Measurements from ENCODE around the gene GNAQ.
"Not testable (repeated sequence)": the region's sequence is repeated elsewhere in the genome, so short reads cannot be mapped to it uniquely, and the experiment has no call there.

Gene GNAQ

GRCh38 chr9:77899679-77900354 is 131.8 kb downstream of the GNAQ start:
- DNase-seq, result no peak

GRCh38 chr9:77898864-77899263 is 132.7 kb downstream of the GNAQ start:
- no peak for DNase-seq

- DNase-seq, result peak; percentile 69
These were observed 134.5 kb downstream of the GNAQ start for GRCh38 chr9:77896938-77897667.

GRCh38 chr9:77896269-77896937 is 135.2 kb downstream of the GNAQ start:
- no peak for DNase-seq

GRCh38 chr9:77893706-77894105 is 137.9 kb downstream of the GNAQ start:
- DNase-seq, result no peak

GRCh38 chr9:77892955-77893514 is 138.6 kb downstream of the GNAQ start:
- no peak for DNase-seq

GRCh38 chr9:77892171-77892570 is 139.4 kb downstream of the GNAQ start:
- no peak for DNase-seq

- DNase-seq, result no peak
These were observed 140.3 kb downstream of the GNAQ start for GRCh38 chr9:77891128-77891800.

GRCh38 chr9:77887662-77888061 is 143.9 kb downstream of the GNAQ start:
- DNase-seq, result no peak

GRCh38 chr9:77885104-77885672 is 146.4 kb downstream of the GNAQ start:
- no peak for DNase-seq

- no peak for DNase-seq
These were observed 147.5 kb downstream of the GNAQ start for GRCh38 chr9:77883846-77884771.

GRCh38 chr9:77883133-77883532 is 148.5 kb downstream of the GNAQ start:
- no peak for DNase-seq

GRCh38 chr9:77882294-77882693 is 149.3 kb downstream of the GNAQ start:
- no peak for DNase-seq

- not testable (repeated sequence) for DNase-seq
These were observed 150.0 kb downstream of the GNAQ start for GRCh38 chr9:77881634-77882033.

GRCh38 chr9:77881111-77881510 is 150.5 kb downstream of the GNAQ start:
- no peak for DNase-seq

- no peak for DNase-seq
These were observed 152.1 kb downstream of the GNAQ start for GRCh38 chr9:77879437-77879943.

GRCh38 chr9:77878793-77879192 is 152.8 kb downstream of the GNAQ start:
- not testable (repeated sequence) for DNase-seq

GRCh38 chr9:77877976-77878375 is 153.6 kb downstream of the GNAQ start:
- DNase-seq, result no peak

- no peak for DNase-seq
These were observed 155.0 kb downstream of the GNAQ start for GRCh38 chr9:77876590-77876989.

GRCh38 chr9:77876091-77876490 is 155.5 kb downstream of the GNAQ start:
- DNase-seq, result no peak

- DNase-seq, result no peak
These were observed 158.7 kb downstream of the GNAQ start for GRCh38 chr9:77872863-77873262.

Measured in NCI-H2029 (cell line).